GM12801 (cell line): ENCODE results near the gene ULBP2.

Source experiments
- TF ChIP-seq, protein P1 (sequence below): IDR thresholded peaks from one replicate; pipeline ENCODE4 v1.5.1; 2011; ENCODE audit warnings: control low read depth; ENCODE audit not compliant: insufficient read length; ENCODE audit errors: extremely low read depth

The ULBP2 gene

DNA sequence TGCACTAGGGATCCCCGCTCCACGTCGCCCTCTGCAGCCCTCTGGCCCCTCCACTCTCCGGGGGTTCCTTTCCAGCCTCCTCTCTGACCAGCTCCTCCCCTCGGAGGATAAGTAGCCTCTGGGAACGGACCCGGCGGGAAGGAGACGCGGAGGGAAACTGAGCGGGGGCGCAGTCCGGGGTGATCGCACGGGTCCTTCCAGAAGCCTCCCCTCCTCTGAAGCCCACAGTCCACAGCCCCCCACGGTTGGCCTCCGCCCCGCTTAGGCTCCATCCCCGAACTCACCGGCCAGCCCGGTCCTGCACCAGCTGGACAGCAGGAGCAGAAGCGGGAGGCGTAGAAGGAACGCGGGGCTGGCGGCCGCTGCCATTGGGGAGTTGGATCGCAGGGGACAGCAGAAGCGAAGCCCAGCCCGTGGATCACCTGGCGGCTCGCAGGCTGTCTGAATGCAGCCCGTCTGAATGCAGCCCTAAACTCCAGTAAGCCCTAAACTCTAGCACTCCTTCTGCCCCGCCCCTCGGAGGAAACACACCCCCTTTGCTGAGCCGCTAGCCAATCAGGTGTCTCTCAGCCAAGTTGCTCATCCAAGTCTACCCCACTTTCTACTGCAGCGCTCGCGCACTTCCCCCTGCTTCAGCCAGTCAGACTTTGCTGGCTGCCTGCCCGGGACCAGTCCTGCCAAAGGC is 19.0 kb upstream of the ULBP2 start, which contains the start of gene RAET1G:
RAET1G (minus strand) TSS at position 480 of the 685 bp plus-strand sequence; CDS start at position 369, 111 bp downstream.
- TF ChIP-seq, protein P1, sequence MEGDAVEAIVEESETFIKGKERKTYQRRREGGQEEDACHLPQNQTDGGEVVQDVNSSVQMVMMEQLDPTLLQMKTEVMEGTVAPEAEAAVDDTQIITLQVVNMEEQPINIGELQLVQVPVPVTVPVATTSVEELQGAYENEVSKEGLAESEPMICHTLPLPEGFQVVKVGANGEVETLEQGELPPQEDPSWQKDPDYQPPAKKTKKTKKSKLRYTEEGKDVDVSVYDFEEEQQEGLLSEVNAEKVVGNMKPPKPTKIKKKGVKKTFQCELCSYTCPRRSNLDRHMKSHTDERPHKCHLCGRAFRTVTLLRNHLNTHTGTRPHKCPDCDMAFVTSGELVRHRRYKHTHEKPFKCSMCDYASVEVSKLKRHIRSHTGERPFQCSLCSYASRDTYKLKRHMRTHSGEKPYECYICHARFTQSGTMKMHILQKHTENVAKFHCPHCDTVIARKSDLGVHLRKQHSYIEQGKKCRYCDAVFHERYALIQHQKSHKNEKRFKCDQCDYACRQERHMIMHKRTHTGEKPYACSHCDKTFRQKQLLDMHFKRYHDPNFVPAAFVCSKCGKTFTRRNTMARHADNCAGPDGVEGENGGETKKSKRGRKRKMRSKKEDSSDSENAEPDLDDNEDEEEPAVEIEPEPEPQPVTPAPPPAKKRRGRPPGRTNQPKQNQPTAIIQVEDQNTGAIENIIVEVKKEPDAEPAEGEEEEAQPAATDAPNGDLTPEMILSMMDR: no peak

DNA sequence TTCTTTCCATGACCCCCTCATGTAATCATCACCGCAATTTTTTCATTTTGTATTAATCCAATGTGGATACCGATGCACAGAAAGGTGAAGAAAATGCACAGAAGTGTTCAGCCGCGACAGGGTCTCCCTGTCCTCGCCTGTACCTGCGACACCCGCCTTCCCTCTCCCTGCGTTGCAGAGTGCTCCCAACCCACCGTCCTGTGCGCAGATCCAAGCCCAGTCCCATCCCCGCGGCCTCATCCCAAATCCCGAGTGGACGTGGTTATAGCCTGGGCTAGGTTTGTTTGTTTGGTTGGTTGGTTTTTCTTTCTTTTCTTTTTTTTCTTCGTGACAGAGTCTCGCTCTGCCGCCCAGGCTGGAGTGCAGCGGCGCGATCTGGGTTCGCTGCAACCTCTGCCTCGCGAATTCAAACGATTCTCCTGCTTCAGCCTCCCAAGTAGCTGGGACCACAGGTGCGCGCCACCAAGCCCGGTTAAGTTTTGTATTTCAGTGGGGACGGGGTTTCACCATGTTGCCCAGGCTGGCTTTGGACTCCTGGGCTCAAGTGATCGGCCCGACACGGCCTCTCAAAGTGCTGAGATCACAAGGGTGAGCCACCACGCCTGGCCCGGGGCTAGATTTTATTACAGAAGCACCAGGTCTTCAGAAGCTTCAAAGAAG is 18.4 kb upstream of the ULBP2 start:
- TF ChIP-seq, protein P1: no peak

DNA sequence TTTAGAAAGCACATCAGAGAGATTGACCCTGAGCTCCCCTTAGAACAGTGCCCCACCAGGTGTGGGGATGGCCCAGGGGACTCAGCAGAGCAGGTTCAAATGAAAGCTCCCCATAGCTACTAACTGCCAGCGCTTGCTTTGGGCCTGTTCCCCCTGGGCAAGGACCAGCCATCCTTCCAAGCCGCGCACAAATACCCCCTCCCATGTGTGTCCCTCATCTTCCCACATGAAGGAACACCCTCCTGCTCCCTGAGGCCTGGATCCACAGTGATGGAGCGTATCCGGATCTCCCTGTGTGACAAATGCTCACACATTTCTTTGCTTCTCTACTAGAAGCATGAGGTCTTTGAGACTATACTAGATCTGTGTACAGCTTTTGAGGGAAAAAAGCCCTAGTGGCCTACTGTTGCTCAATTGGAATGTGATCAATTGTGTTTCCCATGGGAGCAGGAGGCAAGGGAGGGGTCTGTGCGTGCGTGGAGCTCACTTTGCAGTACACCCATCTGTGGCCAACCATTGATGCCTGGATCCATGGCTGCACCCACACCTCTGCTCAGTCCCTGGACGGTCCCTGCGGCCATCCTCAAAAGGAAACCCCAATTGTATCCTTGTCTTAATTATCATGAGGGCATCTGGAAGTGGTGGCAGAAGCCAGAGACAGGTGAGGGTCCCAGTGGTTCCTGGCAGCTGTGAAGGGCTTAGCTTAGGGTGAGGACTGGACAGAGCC is 17.4 kb upstream of the ULBP2 start:
- TF ChIP-seq, protein P1: no peak

DNA sequence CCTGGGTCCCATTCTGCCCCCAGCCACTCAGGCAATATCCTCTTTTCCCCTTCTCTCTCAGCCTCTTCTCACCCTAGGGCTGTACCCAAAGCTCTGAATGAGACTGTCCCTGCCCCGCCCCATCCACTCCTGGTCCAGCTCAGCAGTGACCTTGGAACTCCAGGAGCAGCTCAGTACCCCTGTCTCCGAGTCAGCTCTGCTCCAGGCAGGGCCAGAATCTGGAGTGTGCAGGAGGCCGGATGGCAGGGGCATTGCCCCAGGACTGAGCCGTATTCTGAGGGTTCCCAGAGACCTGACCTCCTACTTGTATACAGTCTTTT is 16.9 kb upstream of the ULBP2 start:
- TF ChIP-seq, protein P1: no peak

DNA sequence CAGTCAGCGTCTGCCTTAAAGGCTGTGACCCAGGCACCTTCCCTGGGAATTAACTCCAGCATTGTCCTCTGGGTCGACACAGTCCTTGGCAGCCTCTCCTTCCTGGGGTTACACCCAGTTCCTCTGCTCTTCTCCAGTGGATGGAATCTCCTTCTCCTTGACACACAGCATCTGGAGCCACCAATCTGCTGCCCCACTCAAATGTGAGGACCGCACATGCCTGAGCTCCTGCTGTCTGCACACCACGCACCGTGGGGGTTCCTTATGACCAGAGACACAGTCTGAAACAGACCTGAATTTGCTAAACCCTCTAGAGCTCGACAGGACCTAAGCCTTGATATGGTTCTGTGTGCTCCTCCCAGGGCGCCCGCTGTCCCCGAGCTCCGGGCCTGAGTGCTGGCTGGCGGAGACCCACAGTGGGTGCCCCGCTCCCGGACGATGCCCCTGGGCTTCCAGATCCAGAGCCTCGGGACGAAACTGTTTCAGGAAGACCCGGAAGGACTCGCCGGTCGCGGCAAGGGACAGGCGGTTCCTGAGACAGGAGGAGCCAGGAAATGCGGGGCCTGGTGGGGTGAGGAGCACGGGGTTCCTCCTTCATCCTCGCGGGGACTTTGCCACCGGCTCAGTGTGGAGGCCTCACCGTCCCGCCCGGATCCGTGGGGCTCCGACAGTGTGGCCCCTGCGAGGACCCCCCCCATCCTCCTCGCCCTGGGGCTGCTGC is 16.4 kb upstream of the ULBP2 start:
- TF ChIP-seq, protein P1: no peak

DNA sequence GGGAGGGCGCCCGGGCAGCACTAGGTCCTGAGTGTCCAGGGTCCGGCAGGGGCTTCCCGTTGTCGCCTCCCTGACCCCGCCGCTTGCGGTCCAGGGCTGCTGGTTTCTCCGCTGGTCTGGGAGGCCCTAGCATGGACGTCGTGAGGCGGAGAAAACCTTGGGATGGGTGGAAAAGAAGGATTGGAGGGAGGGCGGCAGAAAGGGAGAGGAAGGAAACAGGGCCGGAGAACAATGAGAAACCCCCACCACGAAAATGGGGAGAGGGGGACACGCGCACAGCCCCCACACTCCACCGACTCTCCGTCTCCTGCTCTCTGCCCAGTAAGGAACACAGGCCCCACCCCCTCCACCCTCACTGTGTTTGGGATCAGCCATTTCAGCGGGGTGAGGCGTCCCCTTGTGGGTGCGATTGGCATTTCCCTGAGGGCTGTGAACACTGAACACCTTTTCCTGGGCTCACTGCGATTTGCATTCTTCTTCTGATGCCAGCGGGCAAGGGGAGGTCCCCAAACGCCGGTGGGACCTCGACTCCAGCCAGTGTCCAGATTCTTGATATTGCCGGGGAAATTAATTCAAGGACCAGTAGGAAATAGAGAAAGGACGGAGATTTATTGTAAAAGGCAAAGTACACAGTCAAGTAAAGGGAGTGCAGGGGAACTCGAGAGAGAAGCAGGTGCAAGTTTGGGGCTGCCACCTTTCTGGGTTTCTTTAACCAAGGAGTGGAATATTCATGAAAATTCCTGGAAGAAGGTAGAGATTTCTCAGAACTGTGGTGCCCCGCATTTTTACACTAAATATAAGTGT is 15.6 kb upstream of the ULBP2 start:
- TF ChIP-seq, protein P1: no peak
